Right atrium auricular region (tissue), 2 donors: ENCODE measurements around the gene C1orf21. TPM values are rescaled to one million over a fixed set of nuclear protein-coding genes. Genes with fewer than 3 reads are reported as not detected.

Source experiments
- DNase-seq: peaks from one replicate; pipeline ENCODE4 v3.0.0-alpha.2; 2019; ENCODE audit warnings: low spot score
- H3K27ac ChIP-seq, 2 donors: fragments of 200-600 bp; sonication (generic); 1 replicate in 1 of 2; 2 replicates in 1 of 2; pipeline ENCODE4 v1.5.1; 2016 to 2019
- H3K27me3 ChIP-seq, 2 donors: fragments of 200-600 bp; sonication (generic); one replicate each; pipeline versions ENCODE4 v1.5.1 to v1.6.0; 2017 to 2019
- H3K36me3 ChIP-seq: fragments of 200-600 bp; sonication (generic); one replicate; pipeline ENCODE4 v1.5.1; 2016
- H3K4me1 ChIP-seq, 2 donors: fragments of 200-600 bp; sonication (generic); one replicate each; pipeline versions ENCODE4 v1.5.1 to v1.6.0; 2017 to 2019
- H3K4me3 ChIP-seq, 2 donors: fragments of 200-600 bp; sonication (generic); 1 replicate in 1 of 2; 2 replicates in 1 of 2; pipeline ENCODE4 v1.5.1; 2017 to 2019; ENCODE audit warnings: mild to moderate bottlenecking in 1 of 2, moderate library complexity in 1 of 2
- H3K9me3 ChIP-seq, 2 donors: fragments of 200-600 bp; sonication (generic); one replicate each; pipeline ENCODE4 v1.5.1; 2019
- total RNA-seq, 2 donors: library from RNA; depleted of rRNA; stranded (reverse); fragments of >200 nt; gene quantifications; one replicate each; pipeline ENCODE4 v1.1.0, GENCODE V29; 2016
- TF ChIP-seq, protein P1 (sequence below), 2 donors: fragments of 200-600 bp; sonication (generic); IDR thresholded peaks; one replicate each; pipeline ENCODE4 v1.5.1; 2019; ENCODE audit warnings: antibody characterized with exemption in 2 of 2

C1orf21 gene
- total RNA-seq, 2 donors from 2014 or later = 49.4 to 78.5 TPM

DNA sequence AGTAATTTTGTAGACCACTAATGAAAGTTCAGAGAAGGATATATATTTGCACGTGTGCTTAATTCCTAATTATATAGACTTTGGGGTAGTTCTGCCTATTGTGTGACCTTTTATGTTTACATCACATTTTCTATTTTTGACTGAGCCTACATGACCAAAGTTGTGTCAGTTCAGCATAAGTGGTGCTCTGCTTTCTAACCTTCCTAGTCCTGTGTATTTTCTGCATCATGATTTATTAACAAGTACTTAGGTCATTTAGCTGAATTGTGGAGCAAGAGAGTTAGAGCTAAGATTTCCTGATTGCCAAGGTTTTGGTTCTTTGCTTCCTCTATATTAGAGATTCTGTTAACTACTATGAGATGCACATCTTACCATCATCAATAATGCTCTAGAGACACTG, 176.0 kb downstream of the C1orf21 start:
- peaks cover 3% of the 10 kb centered on the region for H3K36me3 ChIP-seq
- peak overlapping the region in 1 of 2 donors; percentile 65 for H3K27ac ChIP-seq
- TF ChIP-seq, protein P1, sequence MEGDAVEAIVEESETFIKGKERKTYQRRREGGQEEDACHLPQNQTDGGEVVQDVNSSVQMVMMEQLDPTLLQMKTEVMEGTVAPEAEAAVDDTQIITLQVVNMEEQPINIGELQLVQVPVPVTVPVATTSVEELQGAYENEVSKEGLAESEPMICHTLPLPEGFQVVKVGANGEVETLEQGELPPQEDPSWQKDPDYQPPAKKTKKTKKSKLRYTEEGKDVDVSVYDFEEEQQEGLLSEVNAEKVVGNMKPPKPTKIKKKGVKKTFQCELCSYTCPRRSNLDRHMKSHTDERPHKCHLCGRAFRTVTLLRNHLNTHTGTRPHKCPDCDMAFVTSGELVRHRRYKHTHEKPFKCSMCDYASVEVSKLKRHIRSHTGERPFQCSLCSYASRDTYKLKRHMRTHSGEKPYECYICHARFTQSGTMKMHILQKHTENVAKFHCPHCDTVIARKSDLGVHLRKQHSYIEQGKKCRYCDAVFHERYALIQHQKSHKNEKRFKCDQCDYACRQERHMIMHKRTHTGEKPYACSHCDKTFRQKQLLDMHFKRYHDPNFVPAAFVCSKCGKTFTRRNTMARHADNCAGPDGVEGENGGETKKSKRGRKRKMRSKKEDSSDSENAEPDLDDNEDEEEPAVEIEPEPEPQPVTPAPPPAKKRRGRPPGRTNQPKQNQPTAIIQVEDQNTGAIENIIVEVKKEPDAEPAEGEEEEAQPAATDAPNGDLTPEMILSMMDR (IDR thresholded peaks at IDR 0.05) = no peak
- no peak for DNase-seq
- no peaks in the 10 kb centered on the region for H3K9me3 ChIP-seq
- H3K27me3 ChIP-seq = no peaks in the 10 kb centered on the region
- no peak overlapping the region for H3K4me3 ChIP-seq
- H3K4me1 ChIP-seq = peaks cover 0 to 37% of the 10 kb centered on the region in 2 donors

DNA sequence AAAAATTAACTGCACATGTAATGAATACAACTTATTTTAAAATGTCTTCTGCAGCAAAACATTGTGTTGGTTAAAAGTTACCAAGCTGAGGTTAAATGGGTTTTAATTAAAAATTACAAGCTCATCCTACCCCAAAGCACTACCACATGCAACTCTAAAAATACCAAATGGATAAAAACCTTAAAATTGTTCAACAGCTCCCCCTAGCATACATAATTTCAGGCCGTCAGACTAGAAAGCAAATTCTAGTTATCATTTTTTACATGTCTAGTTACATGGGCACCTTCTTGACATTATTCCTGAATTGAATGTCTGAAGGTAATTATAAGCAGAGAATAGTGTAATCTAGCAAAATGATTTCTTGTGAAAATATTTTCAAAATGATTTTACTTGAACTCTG, 176.5 kb downstream of the C1orf21 start:
- no peaks in the 10 kb centered on the region for H3K9me3 ChIP-seq
- DNase-seq = no peak
- no peaks in the 10 kb centered on the region for H3K27me3 ChIP-seq
- H3K4me3 ChIP-seq = no peak overlapping the region
- peaks cover 0 to 32% of the 10 kb centered on the region in 2 donors for H3K4me1 ChIP-seq
- peaks cover 3% of the 10 kb centered on the region for H3K36me3 ChIP-seq
- peak overlapping the region in 1 of 2 donors; percentile 65 for H3K27ac ChIP-seq
- TF ChIP-seq, protein P1 (IDR thresholded peaks at IDR 0.05) = peak; percentile 27 to 78

DNA sequence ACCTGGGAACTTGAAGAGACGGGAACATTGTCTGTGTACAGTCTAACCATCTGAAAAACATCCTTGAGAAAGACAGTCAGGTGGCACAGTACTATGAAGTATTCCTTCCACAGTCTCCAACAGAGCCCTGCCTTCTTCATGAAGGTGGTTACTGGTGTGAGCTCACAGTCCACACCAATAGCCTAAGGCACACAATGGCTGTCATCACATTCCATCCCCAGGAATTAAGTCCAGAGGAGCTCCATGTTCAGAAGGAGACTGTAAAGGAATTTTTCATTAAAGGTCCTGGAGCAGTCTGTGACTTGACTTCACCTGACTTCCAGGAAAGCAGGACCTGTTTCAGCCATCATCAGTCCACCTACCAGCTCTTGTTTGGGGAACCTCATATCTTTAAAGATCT, 180.2 kb downstream of the C1orf21 start:
- Histone ChIP-seq H3K27ac (no peak overlapping the region), H3K4me3 (no peak overlapping the region), H3K9me3 (no peaks in the 10 kb centered on the region), H3K36me3 (peaks cover 3% of the 10 kb centered on the region), H3K27me3 (no peaks in the 10 kb centered on the region), H3K4me1 (peaks cover 0 to 17% of the 10 kb centered on the region in 2 donors)
- no peak for DNase-seq
- TF ChIP-seq, protein P1 (IDR thresholded peaks at IDR 0.05) = no peak

DNA sequence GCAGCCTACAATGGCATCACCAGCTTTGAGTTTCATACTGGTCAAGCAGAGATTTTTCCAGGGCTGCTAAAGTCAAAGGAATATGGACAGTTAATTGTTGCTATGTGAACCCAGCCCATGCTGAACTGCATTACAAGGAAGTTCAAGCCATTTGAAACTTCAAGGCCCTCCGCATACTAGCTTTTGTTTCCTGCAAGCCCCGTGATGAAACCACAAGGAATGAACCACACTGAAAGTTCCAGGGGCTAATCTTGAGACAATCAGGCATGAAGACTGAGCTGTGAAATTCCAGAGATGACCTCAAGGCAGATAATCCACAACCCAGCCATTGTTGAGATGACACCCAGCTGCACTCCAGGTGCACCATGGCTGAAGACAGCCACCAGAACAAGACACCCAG, 180.8 kb downstream of the C1orf21 start:
- peaks cover 3% of the 10 kb centered on the region for H3K36me3 ChIP-seq
- H3K4me3 ChIP-seq = no peak overlapping the region
- TF ChIP-seq, protein P1 (IDR thresholded peaks at IDR 0.05) = no peak
- peaks cover 0 to 11% of the 10 kb centered on the region in 2 donors for H3K4me1 ChIP-seq
- H3K27ac ChIP-seq = no peak overlapping the region
- no peaks in the 10 kb centered on the region for H3K9me3 ChIP-seq
- H3K27me3 ChIP-seq = no peaks in the 10 kb centered on the region
- no peak for DNase-seq

DNA sequence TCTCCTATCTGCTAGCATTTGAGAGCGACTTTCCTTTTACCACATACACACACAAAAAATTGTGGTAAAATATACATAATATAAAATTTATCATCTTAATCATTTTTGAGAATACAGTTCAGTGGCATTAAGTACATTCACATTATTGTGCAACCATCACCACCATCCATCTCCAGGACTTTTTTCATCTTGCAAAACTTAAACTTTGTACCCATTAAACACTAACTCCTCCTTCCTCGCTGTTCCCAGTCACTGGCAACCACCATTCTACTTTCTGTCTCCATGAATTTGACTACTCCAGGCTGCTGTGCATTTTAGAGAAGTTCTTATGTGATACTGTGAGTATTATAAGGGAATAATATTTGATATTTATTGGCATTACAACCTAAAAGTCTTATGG, 181.3 kb downstream of the C1orf21 start:
- peaks cover 3% of the 10 kb centered on the region for H3K36me3 ChIP-seq
- peaks cover 0 to 6% of the 10 kb centered on the region in 2 donors for H3K4me1 ChIP-seq
- H3K4me3 ChIP-seq = no peak overlapping the region
- DNase-seq = no peak
- H3K27ac ChIP-seq = no peak overlapping the region
- H3K27me3 ChIP-seq = no peaks in the 10 kb centered on the region
- H3K9me3 ChIP-seq = no peaks in the 10 kb centered on the region
- TF ChIP-seq, protein P1 (IDR thresholded peaks at IDR 0.05) = no peak

DNA sequence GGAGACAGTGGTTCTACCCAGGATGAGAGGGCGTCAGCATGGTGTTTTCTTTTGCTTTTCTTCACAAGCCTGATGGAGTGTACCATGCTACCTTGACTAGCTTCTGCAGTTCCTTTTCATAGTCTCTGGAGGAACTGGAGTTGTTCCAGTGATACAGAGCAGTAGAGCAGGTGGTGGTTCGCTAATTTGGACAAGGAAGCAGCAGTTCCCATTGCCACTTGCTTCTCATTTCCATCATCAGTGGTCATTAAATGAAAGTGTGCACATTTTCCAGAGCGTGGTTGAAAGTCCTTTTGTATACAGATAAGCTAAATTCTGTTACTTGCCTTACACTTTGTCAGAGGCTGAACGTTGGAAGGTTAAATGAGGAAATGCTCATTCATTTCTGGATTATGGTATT, 182.3 kb downstream of the C1orf21 start:
- Histone ChIP-seq H3K4me1 (no peaks in the 10 kb centered on the region), H3K36me3 (peaks cover 3% of the 10 kb centered on the region), H3K4me3 (no peak overlapping the region), H3K9me3 (no peaks in the 10 kb centered on the region), H3K27ac (no peak overlapping the region), H3K27me3 (no peaks in the 10 kb centered on the region)
- TF ChIP-seq, protein P1 (IDR thresholded peaks at IDR 0.05) = no peak
- DNase-seq = no peak
